ENCODE measurements around the gene CPNE7. TPM values are rescaled to one million over a fixed set of nuclear protein-coding genes. Genes with fewer than 3 reads are reported as not detected.
A peak's percentile ranks its signal among the peaks of the same experiment; 100 is the strongest.

CPNE7 gene
- total RNA-seq, 3 donors from 2014 or later (not counting 1 experiment from before 2014, with no cell fraction given): 1.1 to 1.8 (median 1.2) TPM

DNA sequence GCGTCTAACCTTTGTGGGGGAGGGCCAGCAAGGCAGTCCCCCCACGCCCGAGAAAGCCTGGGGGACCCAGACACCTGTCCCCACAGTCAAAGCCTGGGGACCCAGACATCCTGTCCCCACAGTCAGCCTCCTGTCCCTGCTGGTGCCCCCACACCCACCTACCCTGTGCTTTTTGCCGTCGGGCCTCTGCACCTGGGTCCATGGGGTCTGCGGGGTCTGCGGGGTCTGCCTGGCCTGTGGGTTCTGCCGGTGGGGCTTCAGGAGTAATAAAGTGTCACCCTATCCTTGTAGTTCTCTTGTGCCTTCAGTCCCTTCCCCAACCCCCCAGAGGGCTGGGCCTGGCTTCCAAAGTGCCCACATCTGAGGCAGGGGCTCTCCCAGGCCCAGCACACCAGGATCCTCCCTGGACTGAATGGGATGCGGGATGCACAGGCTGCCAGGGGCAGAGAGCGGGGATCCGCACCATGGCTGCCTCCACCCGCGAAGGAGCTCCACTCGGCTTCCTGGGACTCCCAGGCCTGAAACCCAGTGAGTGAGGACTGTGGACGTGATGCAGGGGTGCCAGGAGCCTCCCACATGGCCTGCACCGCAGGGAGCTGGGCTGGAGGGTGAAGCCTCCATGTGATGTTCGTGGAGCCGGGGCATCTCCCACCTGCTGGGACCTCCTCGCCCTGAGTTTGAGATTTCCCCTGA is 21.5 kb downstream of the CPNE7 start:
- Mint-ChIP-seq H3K36me3 (no peaks in the 10 kb centered on the region), H3K9me3 (no peaks in the 10 kb centered on the region), H3K4me3 (no peak overlapping the region), H3K4me1 (peaks cover 6 to 11% of the 10 kb centered on the region in 2 donors), H3K27me3 (ENCODE audit: low read depth in 2 of 2) (no peaks in the 10 kb centered on the region), H3K27ac (no peak overlapping the region)
- TF ChIP-seq, protein P1, sequence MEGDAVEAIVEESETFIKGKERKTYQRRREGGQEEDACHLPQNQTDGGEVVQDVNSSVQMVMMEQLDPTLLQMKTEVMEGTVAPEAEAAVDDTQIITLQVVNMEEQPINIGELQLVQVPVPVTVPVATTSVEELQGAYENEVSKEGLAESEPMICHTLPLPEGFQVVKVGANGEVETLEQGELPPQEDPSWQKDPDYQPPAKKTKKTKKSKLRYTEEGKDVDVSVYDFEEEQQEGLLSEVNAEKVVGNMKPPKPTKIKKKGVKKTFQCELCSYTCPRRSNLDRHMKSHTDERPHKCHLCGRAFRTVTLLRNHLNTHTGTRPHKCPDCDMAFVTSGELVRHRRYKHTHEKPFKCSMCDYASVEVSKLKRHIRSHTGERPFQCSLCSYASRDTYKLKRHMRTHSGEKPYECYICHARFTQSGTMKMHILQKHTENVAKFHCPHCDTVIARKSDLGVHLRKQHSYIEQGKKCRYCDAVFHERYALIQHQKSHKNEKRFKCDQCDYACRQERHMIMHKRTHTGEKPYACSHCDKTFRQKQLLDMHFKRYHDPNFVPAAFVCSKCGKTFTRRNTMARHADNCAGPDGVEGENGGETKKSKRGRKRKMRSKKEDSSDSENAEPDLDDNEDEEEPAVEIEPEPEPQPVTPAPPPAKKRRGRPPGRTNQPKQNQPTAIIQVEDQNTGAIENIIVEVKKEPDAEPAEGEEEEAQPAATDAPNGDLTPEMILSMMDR (IDR thresholded peaks at IDR 0.05): no peak
- Histone ChIP-seq H3K36me3 (ENCODE audit: control insufficient read depth, insufficient read depth, low read length) (no peaks in the 10 kb centered on the region), H3K27me3 (ENCODE audit: control insufficient read depth, insufficient read depth, low read length) (no peaks in the 10 kb centered on the region), H3K4me3 (ENCODE audit: low read length) (no peak overlapping the region), H3K9me3 (ENCODE audit: control insufficient read depth, insufficient read depth, low read length) (no peaks in the 10 kb centered on the region), H3K27ac (ENCODE audit: low read length) (no peak overlapping the region), H3K4me1 (ENCODE audit: control insufficient read depth, insufficient read depth, low read length) (peaks cover 24% of the 10 kb centered on the region)
- DNase-seq (no peak), ATAC-seq (no peak)
- intact Hi-C loops (cut with micrococcal nuclease): no loop called here
- WGBS (ENCODE audit: insufficient coverage): 94% methylated on average over 19 of the region's 19 CpGs

DNA sequence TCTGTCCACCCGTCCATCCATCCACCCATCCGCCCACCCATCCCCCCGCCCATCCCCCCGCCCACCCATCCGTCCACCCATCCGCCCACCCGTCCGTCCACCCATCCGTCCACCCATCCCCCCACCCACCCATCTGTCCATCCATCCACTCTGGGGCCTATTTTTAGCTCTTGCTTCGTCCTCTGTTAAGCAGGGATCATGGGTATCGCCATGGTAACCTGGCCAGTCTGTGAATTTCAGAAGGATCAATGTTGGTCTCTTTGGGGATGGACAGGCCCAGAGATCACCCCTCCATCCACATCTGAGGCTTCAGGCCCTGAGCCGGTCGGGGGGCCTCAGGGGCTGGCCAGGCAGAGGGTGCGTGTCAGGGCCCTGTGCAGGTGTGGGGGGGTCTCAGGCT is 22.6 kb downstream of the CPNE7 start:
- no peak for ATAC-seq
- no peaks in the 10 kb centered on the region for H3K27me3 Mint-ChIP-seq (ENCODE audit: low read depth in 2 of 2)
- H3K27ac Mint-ChIP-seq: no peak overlapping the region
- H3K27me3 ChIP-seq (ENCODE audit: control insufficient read depth, insufficient read depth, low read length): no peaks in the 10 kb centered on the region
- intact Hi-C loops (cut with micrococcal nuclease): no loop called here
- DNase-seq: no peak
- WGBS (ENCODE audit: insufficient coverage): 60% methylated on average over 2 of the region's 14 CpGs
- H3K4me3 Mint-ChIP-seq: no peak overlapping the region
- H3K36me3 ChIP-seq (ENCODE audit: control insufficient read depth, insufficient read depth, low read length): no peaks in the 10 kb centered on the region
- H3K4me1 Mint-ChIP-seq: peaks cover 13 to 22% of the 10 kb centered on the region in 2 donors
- no peak overlapping the region for H3K27ac ChIP-seq (ENCODE audit: low read length)
- peaks cover 33% of the 10 kb centered on the region for H3K4me1 ChIP-seq (ENCODE audit: control insufficient read depth, insufficient read depth, low read length)
- H3K4me3 ChIP-seq (ENCODE audit: low read length): no peak overlapping the region
- no peaks in the 10 kb centered on the region for H3K36me3 Mint-ChIP-seq
- no peaks in the 10 kb centered on the region for H3K9me3 Mint-ChIP-seq
- TF ChIP-seq, protein P1 (IDR thresholded peaks at IDR 0.05): no peak
- H3K9me3 ChIP-seq (ENCODE audit: control insufficient read depth, insufficient read depth, low read length): no peaks in the 10 kb centered on the region

DNA sequence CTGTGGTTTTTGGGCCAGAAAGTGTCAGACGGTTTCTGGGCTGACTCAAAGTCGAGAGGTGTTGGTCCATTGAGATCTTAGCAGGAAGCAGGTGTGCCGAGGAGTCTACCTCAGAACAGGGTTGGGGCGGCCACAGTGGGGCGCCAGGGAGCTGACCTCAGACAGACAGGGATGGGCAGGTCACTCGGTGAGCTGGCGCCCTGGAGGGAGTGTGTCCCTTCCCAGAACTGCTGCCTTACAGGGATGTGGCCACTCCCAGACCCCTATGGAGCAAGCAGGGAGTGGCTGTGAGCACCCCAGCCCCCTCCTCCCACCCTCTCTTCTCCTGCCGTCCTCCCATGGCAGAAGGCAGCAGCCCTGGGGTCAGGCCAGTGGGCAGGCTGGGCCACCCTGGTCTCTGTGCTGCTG is 23.9 kb downstream of the CPNE7 start:
- Histone ChIP-seq H3K9me3 (ENCODE audit: control insufficient read depth, insufficient read depth, low read length) (no peaks in the 10 kb centered on the region), H3K27ac (ENCODE audit: low read length) (no peak overlapping the region), H3K4me1 (ENCODE audit: control insufficient read depth, insufficient read depth, low read length) (peaks cover 21% of the 10 kb centered on the region), H3K36me3 (ENCODE audit: control insufficient read depth, insufficient read depth, low read length) (no peaks in the 10 kb centered on the region), H3K4me3 (ENCODE audit: low read length) (no peak overlapping the region), H3K27me3 (ENCODE audit: control insufficient read depth, insufficient read depth, low read length) (no peaks in the 10 kb centered on the region)
- intact Hi-C loops (cut with micrococcal nuclease): no loop called here
- Mint-ChIP-seq H3K4me1 (peaks cover 7 to 15% of the 10 kb centered on the region in 2 donors), H3K36me3 (no peaks in the 10 kb centered on the region), H3K4me3 (no peak overlapping the region), H3K9me3 (no peaks in the 10 kb centered on the region), H3K27ac (no peak overlapping the region), H3K27me3 (ENCODE audit: low read depth in 2 of 2) (no peaks in the 10 kb centered on the region)
- TF ChIP-seq, protein P1 (IDR thresholded peaks at IDR 0.05): no peak
- DNase-seq: peak in 1 of 2 donors; percentile 57
- ATAC-seq: no peak
- WGBS (ENCODE audit: insufficient coverage): 30% methylated on average over 7 of the region's 8 CpGs

DNA sequence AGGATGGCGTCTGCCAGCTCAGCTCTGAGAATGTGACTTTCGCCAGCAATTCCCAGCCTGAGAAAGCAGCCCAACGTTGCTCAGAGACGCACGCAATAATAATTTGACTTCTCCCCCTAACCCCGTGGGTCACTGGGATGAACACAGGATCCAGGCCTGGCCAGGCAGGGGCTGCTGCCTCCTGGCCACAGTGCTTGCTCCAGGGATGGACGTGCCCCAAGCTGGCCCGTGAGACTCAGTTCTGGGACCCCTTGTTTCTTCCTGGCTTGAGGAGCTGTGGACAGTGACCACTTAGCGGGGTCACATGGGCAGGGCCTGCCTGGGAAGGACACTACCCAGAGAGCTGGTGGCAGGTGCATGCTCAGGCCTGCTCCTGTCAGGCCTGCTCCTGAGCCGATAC is 24.3 kb downstream of the CPNE7 start:
- Mint-ChIP-seq H3K27ac (no peak overlapping the region), H3K4me3 (no peak overlapping the region), H3K9me3 (no peaks in the 10 kb centered on the region), H3K36me3 (no peaks in the 10 kb centered on the region), H3K4me1 (peaks cover 7 to 15% of the 10 kb centered on the region in 2 donors), H3K27me3 (ENCODE audit: low read depth in 2 of 2) (no peaks in the 10 kb centered on the region)
- ATAC-seq (no peak), DNase-seq (no peak)
- TF ChIP-seq, protein P1 (IDR thresholded peaks at IDR 0.05): no peak
- H3K27me3 ChIP-seq (ENCODE audit: control insufficient read depth, insufficient read depth, low read length): no peaks in the 10 kb centered on the region
- 94% methylated on average over 10 of the region's 10 CpGs for WGBS (ENCODE audit: insufficient coverage)
- H3K36me3 ChIP-seq (ENCODE audit: control insufficient read depth, insufficient read depth, low read length): no peaks in the 10 kb centered on the region
- no peak overlapping the region for H3K27ac ChIP-seq (ENCODE audit: low read length)
- H3K9me3 ChIP-seq (ENCODE audit: control insufficient read depth, insufficient read depth, low read length): no peaks in the 10 kb centered on the region
- H3K4me1 ChIP-seq (ENCODE audit: control insufficient read depth, insufficient read depth, low read length): peaks cover 17% of the 10 kb centered on the region
- H3K4me3 ChIP-seq (ENCODE audit: low read length): no peak overlapping the region
- intact Hi-C loops (cut with micrococcal nuclease): no loop called here

All from natural killer cell (primary cell).